Left lung (tissue), 10 donors: ENCODE data around the gene NOL9. TPM values are rescaled to one million over a fixed set of nuclear protein-coding genes. Genes with fewer than 3 reads are reported as not detected.
A peak's percentile ranks its signal among the peaks of the same experiment; 100 is the strongest.

Experiments
- ATAC-seq: fragments of 200-7000 bp; cut with Tn5 transposase; one replicate; pipeline ENCODE4 v1.9.1; 2020; ENCODE audit warnings: moderate library complexity
- DNase-seq, 4 donors: peaks; one replicate each; pipeline ENCODE4 v3.0.0-alpha.2; 2013 to 2020
- H3K27ac ChIP-seq, 2 donors: fragments of 200-600 bp; sonication (generic) in 1 of 2; one replicate each; pipeline versions ENCODE4 v1.5.0 to v1.8.0; 2020 to 2021
- H3K27me3 ChIP-seq, 2 donors: fragments of 200-600 bp; sonication (generic) in 1 of 2; one replicate each; pipeline versions ENCODE4 v1.5.0 to v1.8.0; 2020 to 2021
- H3K36me3 ChIP-seq, 2 donors: fragments of 200-600 bp; sonication (generic) in 1 of 2; one replicate each; pipeline versions ENCODE4 v1.5.0 to v1.8.0; 2020 to 2021
- H3K4me1 ChIP-seq, 2 donors: fragments of 200-600 bp; one replicate each; pipeline ENCODE4 v1.8.0; 2021
- H3K4me3 ChIP-seq, 2 donors: fragments of 200-600 bp; sonication (generic) in 1 of 2; one replicate each; pipeline versions ENCODE4 v1.5.0 to v1.8.0; 2020 to 2021; ENCODE audit warnings: mild to moderate bottlenecking in 1 of 2
- H3K9me3 ChIP-seq, 2 donors: fragments of 200-600 bp; sonication (generic) in 1 of 2; one replicate each; pipeline versions ENCODE4 v1.5.0 to v1.8.0; 2020 to 2021
- CTCF ChIP-seq, 2 donors: fragments of 200-600 bp; sonication (generic) in 1 of 2; IDR thresholded peaks; one replicate each; pipeline versions ENCODE4 v1.5.0 to v1.8.0; 2021; ENCODE audit warnings: antibody characterized with exemption in 2 of 2
- intact Hi-C, 2 donors: fragments of 100-400 bp; cut with DNase I; formaldehyde crosslinking; loops; one replicate each; pipeline versions ENCODE4 v1.11.2 to v1.14.2; 2022
- polyA plus RNA-seq, 6 donors: library from polyadenylated mRNA; unstranded; fragments of 120-200 nt; gene quantifications; one replicate each; pipeline ENCODE4 v1.2.1, GENCODE V29; 2013; ENCODE audit not compliant: insufficient read length in 6 of 6
- total RNA-seq, 2 donors: library from RNA; stranded (reverse); fragmentation: NEBNext Ultra II Directional; extraction: Animal tissue kit (Norgen Biotek cat#: 25700); gene quantifications; one replicate each; pipeline ENCODE4 v1.2.1, GENCODE V29; 2021
- donor health status: DM: no; HTN: yes; CAD: no.
- donor health status: DM: no; HTN: no; CAD: no.

NOL9 gene
- total and polyA plus RNA-seq, 8 donors = 19.1 to 30.8 (median 24.8) TPM

- ATAC-seq = no peak
- intact Hi-C loops = loop anchor here in 1 of 2 donors (10.0 kb wide), 1 partner anchor 147 kb away; no protein-coding TSS in a partner anchor
Observed at GRCh38 chr1:6487804-6488484, 66.4 kb downstream of the NOL9 start.

GRCh38 chr1:6486433-6487011, 67.8 kb downstream of the NOL9 start:
- ATAC-seq = peak; percentile 67
- Histone ChIP-seq H3K4me1 (peaks cover 11 to 29% of the 10 kb centered on the region in 2 donors), H3K4me3 (peak overlapping the region in 1 of 2 donors; percentile 42), H3K36me3 (no peaks in the 10 kb centered on the region), H3K27ac (no peak overlapping the region), H3K9me3 (no peaks in the 10 kb centered on the region), H3K27me3 (peaks cover 4 to 64% of the 10 kb centered on the region in 2 donors)
- intact Hi-C loops = loop anchor here in 1 of 2 donors (10.0 kb wide), 1 partner anchor 148 kb away; no protein-coding TSS in a partner anchor
- DNase-seq = peak; percentile 77 to 93 (median 87)
- peak; percentile 88 to 91 for TF ChIP-seq CTCF (IDR thresholded peaks at IDR 0.05)

More at GRCh38 chr1:6487804-6488484, 66.4 kb downstream of the NOL9 start:
- Histone ChIP-seq H3K36me3 (no peaks in the 10 kb centered on the region), H3K9me3 (no peaks in the 10 kb centered on the region), H3K4me3 (no peak overlapping the region), H3K4me1 (peaks cover 11 to 30% of the 10 kb centered on the region in 2 donors), H3K27me3 (peaks cover 4 to 73% of the 10 kb centered on the region in 2 donors), H3K27ac (no peak overlapping the region)
- TF ChIP-seq CTCF (IDR thresholded peaks at IDR 0.05) = no peak
- DNase-seq = no peak

- DNase-seq = no peak
Observed at GRCh38 chr1:6485168-6486101, 68.9 kb downstream of the NOL9 start.

GRCh38 chr1:6484826-6485167, 69.5 kb downstream of the NOL9 start:
- Histone ChIP-seq H3K36me3 (no peaks in the 10 kb centered on the region), H3K27ac (peak overlapping the region; percentile 13 to 73), H3K4me1 (peaks cover 1 to 11% of the 10 kb centered on the region in 2 donors), H3K4me3 (peak overlapping the region; percentile 38 to 42), H3K9me3 (no peaks in the 10 kb centered on the region), H3K27me3 (peaks cover 4 to 46% of the 10 kb centered on the region in 2 donors)
- ATAC-seq = peak; percentile 3
- no peak for DNase-seq
- intact Hi-C loops = loop anchor here in 1 of 2 donors (10.0 kb wide), 1 partner anchor 150 kb away; no protein-coding TSS in a partner anchor
- TF ChIP-seq CTCF (IDR thresholded peaks at IDR 0.05) = no peak

More at GRCh38 chr1:6485168-6486101, 68.9 kb downstream of the NOL9 start:
- peaks cover 4 to 53% of the 10 kb centered on the region in 2 donors for H3K27me3 ChIP-seq
- H3K36me3 ChIP-seq = no peaks in the 10 kb centered on the region
- TF ChIP-seq CTCF (IDR thresholded peaks at IDR 0.05) = no peak
- peak overlapping the region; percentile 13 to 73 for H3K27ac ChIP-seq
- peak overlapping the region; percentile 38 to 42 for H3K4me3 ChIP-seq
- no peaks in the 10 kb centered on the region for H3K9me3 ChIP-seq
- intact Hi-C loops = loop anchor here in 1 of 2 donors (10.0 kb wide), 1 partner anchor 149 kb away; no protein-coding TSS in a partner anchor
- peak; percentile 3 for ATAC-seq
- H3K4me1 ChIP-seq = peaks cover 8 to 18% of the 10 kb centered on the region in 2 donors
